Measurements from ENCODE around the gene AKT1S1.

Gene AKT1S1

DNA sequence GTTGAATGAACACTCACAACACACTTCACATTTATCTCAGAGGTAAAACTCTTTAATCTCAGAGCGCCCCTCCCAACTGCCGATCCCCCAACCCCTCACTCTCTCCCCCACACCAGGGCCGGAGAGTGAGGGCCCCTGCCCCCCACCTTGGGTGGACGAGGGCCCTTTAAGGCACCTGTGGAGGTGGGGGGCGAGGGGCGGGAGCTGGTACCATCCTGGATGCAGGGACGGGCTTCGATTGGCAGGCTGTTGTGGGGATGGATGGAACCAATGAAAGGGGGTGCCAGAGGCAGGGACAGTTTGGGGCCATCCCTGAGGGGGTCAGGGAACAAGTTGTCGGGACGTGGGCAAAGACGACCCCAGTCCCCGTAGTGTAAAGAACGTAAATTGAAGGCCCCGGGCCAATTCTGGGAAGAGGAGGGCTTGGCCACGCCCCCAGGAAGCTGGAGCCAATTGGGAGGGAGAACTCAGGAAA lies 8.1 kb downstream of the AKT1S1 start:
- DNase-seq (ENCODE audit: low read depth in 2 of 2), result no peak

DNA sequence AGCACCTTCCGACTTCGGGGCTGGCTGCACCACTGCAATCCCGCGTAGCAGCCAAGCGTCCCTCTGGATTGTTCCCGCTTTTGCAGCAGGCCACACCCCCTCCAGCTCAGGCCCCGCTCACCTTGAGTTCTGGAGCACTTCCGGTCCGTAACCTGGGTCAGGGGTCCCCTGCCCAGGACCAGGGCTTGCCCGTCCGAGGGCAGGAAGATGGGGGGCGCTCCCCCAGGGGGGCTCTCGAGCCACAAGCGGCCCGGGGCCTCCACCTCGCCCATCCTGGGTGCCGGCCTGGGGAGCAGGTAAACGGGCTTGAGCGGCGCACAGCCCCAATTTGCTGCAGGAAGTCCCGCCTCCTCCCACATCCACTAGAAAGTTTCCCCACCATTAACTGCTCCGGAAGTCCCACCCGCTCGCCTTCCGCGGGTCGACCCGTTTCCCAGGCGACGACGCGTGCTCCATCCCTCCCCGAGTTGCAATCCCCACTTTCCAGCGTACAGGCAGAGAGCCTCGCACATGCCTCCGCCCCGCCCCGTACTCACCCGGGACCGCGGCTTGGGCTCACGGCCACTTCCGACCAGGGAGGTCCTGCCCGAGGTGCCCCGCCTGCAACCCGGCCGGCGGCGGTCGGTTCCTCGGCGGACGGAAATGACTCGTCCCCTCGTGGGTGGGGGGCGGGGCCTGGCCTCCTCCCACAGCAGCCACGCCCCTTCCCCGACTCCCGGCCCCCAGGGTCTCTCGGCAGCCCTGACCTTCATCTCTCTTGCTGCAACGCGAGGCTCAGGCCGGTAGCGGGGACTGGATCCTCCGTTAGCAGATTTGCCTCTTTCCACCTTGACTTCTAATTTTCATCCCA lies 10.0 kb downstream of the AKT1S1 start, which contains the start of gene PNKP:
PNKP (minus strand) TSS at position 644 of the 850 bp plus-strand sequence; CDS start at position 272, 372 bp downstream.
- peak; percentile 88 to 92 for DNase-seq (ENCODE audit: low read depth in 2 of 2)

DNA sequence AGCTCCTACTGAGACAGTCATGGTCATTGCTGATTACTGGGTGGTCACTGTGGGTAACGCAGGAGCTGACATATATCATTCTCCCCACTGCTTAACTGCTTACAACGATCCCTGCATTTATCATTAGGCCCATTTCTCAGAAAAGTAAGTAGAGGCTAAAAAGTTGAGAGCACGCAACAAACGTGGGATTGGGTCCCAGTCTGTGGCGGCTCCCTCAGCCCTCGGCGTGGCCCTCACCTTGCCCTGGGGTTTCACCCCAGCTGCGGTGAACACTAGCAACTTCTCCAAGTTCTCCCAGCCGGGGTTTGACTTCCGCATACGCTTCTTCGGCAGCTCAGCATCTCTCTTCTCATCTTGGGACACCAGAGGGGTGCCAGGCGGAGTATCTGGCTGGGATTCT lies 12.3 kb downstream of the AKT1S1 start:
- DNase-seq (ENCODE audit: low read depth in 2 of 2), result no peak

DNA sequence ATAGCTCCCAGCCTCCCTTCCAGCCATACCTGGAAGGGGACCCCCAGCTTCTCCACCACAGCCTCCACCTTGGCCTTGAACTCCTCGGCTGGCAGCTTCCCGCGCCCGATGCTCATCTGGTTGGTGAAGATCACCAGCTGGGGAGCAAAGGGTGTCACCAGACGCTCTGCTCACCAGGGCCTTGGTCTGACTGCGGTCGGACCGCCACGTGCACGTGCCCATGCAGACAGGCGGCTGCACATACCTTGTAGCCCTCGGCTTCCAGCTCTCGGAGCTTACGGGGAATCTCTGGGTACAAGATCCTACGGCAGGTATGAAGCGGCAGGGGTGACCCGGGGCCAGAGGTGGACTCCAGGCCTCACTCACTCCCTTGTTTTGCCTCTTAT lies 13.2 kb downstream of the AKT1S1 start:
- no peak for DNase-seq (ENCODE audit: low read depth in 2 of 2)

DNA sequence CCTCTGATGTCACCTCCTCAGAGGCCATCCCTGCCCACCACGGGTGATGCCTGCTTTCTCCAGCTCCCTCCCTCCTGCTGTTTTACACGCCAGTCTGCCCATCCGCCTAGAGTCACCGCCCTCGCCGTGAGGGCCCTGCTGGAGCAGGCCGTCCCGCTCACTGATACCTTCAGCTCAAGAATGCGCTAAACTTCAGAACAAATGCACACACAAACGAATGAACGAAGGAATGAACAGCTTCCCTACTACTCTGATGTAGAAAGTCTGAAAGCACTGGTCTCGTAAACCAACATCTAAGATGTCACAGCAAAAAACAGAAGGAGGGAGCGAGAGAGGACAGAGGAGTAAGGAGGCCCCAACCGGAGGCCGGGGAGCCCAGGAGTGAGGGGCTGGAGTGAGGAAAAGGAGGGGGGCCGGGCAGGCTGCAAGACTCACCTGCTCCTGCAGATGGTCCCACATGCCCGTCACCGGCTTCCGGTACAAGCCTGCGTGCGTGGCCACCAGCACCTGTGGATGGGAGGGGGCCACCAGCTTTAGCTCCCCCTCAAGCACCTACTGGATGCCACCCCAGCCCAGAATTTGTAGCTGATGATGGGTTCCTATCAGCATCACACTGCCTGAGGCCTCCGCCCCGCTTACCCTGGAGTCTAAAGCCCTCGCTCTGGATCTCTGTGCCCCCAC lies 13.8 kb downstream of the AKT1S1 start:
- no peak for DNase-seq (ENCODE audit: low read depth in 2 of 2)

DNA sequence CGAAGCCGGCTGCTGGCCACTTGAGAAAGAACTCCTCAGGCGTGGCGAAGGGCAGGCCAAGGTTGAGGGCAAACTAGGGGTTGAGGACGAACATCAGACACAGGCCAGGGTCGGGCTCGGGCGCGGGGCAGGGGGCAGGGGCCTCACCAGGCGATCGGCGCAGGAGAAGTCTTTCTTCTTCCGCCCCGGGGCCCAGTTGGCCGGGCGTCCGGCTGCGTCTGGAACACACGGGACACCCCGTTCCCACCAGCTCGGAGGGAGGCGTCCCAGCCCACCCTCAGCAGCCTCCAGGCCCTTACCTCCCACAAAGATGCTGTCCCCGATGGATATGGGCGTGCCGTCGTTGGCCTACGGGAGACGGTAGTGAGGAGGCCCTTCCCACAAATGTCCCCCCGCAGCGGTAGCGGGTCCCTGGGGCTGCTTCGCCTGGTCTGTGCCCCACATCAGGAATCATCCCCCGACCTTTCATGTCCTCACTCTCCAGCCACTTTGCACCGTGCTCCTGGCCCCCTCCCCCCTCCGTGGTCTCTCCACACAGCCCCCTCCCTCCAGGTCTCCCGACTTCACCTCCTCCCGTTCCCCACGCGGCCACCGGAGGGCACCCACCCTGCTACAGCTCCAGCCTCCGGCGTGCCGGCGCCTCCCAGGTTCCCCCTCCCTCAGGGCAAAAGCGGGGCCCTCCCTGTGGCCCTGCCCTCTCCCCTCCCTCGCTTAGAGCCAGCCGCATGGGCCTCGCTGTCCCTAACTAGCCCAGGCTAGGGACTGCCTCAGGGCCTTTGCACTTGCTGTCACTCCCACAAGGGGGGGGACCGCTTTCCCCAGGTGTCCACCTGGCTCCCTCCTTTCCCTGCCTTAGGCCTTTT lies 14.5 kb downstream of the AKT1S1 start:
- no peak for DNase-seq (ENCODE audit: low read depth in 2 of 2)

DNA sequence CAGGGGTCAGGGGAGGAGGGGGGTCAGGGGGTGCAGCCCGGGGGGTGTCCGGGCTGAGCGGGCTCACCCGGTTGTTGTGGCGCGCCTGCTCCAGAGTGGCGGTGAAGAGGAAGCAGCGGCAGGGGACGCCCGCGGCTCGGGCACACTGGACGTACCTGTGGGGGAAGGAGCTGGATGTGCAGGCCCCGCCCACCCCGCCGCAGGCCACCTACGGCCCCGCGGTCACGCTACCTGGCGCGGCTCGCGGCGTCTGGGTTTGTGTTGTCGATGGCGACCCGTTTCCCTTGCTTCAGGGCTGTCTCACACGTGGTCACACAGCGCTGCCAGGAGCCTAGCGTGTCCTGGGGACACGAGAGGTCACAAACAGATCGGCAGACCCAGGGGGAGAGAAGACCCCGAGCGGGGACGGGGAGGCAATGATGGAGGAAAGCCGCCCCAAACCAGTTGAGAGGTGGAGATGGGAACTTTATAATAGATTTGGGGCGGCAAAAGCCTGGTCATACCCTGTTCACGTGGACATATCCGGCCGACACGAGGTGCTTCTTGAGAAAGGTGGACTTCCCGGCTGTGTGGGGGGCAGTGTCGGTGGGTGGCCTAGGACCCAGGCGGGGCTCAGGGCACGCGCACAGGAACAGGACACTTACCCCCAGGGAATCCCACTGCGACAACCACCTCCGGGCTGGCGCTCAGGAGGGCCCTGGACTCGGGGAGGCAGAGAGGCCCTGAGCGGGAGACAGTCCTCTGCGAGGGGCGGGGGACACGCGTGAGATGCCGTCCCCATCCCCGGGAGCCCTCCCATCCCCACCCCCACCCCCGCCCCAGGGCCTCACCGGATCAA lies 15.4 kb downstream of the AKT1S1 start:
- no peak for DNase-seq (ENCODE audit: low read depth in 2 of 2)

DNA sequence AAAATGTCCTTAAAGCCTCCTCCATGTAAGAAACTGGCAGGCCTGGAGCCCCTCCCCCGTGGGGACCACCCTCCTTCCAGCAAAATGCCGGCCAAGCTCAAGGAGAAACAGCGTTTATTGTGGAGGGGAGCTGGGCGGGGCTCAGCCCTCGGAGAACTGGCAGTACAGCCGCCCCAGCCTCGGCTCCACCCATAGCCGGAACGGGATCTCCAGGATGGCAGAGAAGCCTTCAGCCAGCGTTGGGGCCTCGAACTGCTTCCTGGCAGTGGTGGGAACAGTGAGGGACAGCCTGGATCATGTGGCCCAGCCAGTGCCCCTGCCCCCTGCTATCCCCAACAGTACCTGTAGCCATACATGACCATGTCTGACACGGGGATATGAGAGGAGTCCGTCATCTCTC lies 16.0 kb downstream of the AKT1S1 start:
- DNase-seq (ENCODE audit: low read depth in 2 of 2), result no peak

DNA sequence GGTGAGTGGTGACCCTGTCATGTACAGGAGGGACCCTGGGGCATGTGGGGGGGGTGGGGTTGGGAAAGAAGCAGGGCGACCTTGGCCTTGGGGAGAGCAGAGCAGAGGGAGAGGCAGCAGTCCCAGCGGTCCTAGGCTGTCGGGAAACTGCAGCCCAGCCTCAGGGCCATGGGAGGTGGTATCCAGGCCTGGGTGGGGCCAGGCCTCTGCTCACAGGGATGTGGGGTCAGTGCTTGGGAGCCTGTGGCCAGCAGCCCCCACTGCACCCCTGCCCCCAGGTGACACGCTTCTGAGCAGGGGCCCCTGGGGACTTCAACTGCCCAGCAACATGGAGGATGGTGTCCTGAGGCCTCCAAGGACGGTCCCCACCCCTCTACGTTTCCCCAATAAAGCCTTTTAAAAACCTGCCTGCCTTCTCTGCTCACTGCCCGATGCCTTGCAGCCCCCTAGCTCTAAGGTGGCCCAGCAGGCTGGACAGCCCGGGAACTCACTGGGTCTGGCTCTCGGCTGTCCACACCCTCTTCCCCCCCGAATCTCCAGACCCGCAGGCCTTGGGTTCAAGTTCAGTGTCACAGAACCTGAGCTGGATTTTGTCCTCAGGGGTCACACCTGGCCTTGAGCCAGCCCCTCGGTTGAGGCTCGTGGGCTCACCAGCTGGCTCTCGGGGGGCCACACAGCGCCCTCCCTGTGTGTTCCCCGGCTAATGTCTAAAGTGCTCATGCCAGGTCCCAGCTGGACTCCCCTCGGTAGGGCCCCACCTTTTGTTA lies 16.6 kb downstream of the AKT1S1 start:
- DNase-seq (ENCODE audit: low read depth in 2 of 2), result no peak

DNA sequence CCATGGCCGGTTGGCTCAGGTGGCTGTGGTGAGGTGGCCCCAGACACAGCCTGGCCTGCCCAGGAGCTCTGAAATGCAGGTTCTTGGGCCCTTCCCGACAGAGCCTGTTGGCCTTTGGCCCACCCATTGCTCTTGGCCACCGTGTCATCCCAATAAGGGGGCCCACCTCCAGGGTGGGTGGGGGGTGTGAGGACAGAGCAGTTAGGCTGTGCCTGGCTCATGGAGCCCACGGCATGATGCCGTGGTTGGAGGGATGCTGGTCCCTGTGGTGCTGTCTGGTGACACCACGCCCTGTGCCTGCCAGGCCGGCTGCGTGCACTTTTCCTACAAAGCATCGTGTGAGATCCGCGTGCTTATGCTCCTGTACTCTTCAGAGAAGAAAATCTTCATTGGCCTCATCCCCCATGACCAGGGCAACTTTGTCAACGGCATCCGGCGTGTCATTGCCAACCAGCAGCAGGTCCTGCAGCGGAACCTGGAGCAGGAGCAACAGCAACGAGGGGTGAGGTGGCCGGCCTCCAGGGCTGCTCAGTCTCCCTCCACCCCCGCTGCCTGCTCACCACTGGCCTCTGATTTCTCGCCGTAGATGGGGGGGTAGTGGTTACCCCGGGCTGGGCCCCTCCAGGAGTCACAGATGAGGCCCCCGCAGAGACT lies 17.3 kb downstream of the AKT1S1 start:
- no peak for DNase-seq (ENCODE audit: low read depth in 2 of 2)

DNA sequence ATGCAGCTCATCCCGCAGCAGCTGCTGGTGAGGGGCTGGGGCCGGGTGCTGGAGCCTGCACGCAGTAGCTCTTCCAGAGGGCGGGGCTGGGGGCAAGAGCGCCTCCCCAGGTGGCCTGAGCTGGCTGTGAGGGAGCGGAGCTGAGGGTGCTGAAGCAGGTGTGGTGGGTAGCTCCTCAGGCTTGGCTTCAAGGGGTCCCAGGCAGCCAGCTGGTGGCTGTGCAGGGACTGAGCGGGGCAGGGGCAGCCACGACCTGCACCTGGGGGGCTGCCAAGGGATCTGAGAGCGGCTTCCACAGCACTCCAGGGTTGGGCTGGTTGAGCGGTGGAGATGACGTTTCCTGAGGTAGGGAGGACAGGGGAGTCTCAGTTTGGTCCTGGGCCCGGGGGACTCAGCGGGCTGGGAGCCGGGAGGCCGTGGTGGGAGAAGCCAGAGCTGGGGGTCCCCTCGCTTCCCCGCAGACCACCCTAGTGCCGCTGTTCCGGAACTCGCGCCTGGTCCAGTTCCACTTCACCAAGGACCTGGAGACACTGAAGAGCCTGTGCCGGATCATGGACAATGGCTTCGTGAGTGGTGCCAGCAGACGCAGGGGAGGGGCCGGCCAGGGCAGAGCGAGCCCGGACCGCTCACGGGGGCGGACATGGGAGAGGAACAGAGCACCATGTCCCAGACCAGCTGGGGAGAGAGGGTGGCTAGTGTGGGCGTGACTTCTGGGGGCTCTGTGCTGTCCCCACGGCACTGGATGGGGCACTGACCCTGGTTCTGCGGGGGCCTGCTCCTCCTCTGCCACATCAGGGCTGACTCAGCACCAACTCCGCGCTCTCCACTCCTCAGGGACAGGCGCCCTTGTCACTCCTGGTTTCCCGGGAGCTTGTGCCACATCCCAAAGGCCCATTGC lies 18.8 kb downstream of the AKT1S1 start:
- no peak for DNase-seq (ENCODE audit: low read depth in 2 of 2)

DNA sequence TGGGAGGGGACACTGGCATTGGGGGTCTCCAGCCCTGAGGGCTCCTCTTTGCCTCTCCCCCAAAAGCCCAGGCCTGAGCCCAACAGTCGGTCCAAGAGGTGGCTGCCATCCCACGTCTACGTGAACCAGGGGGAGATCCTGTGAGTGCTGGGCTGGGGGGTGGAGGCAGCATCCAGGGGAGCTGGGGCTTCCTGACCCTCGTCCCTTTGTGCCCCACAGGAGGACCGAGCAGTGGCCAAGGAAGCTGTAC lies 19.4 kb downstream of the AKT1S1 start:
- no peak for DNase-seq (ENCODE audit: low read depth in 2 of 2)

DNA sequence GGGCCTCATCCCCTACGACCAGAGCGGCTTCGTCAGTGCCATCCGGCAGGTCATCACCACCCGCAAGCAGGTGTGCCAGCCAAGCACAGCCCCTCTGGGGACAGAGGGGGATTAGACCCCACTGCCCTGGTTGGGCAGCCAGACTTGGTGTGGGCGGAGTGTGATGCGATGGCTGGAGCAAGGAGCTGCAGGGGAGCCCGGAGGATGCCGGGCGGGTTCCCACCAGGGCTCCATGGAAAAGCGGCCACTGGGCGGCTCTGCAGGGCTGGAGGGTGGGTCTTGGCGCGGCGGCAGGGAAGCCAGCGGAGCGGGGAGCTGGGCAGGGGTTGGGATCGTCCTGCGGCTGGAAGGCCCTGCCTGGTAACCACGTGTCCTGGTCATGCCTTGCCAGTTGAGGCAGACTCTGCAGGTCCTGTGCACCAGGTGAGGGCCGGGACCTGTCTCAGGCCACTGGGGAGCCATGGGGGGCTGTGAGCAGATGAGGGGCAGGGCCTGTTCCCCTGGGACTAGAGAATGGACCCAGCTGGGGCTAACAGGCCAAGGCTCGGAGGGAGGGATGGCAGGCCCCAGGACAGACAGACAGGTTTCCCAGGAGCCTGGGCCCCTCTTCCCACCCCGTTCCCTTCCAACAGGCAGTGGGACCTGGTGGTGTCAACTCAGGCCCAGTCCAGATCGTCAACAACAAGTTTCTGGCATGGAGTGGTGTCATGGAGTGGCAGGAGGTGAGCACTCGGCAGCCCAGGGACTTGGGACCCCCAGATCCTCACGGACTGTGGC lies 19.9 kb downstream of the AKT1S1 start:
- no peak for DNase-seq (ENCODE audit: low read depth in 2 of 2)

DNA sequence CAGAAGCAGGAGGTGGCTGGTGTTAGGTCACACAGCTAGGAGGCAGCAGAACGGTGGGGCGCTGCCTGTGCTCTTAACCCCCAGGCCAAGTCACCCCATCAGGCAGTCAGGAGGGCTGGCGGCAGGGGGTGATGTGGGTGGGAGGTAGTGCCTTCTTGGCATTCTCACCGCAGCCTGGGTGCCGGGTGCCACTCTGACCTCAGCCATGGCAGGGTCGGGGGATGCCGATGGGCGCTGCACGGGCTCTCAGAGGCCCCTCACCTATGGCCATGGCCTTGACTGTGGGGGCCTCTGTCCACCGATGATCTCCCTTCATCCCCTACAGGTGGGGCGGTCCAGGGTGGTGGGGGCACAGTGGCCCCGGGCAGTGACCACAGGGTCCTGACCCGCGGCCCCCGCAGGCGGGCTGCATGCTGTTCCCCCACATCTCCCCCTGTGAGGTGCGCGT lies 20.6 kb downstream of the AKT1S1 start:
- no peak for DNase-seq (ENCODE audit: low read depth in 2 of 2)

DNA sequence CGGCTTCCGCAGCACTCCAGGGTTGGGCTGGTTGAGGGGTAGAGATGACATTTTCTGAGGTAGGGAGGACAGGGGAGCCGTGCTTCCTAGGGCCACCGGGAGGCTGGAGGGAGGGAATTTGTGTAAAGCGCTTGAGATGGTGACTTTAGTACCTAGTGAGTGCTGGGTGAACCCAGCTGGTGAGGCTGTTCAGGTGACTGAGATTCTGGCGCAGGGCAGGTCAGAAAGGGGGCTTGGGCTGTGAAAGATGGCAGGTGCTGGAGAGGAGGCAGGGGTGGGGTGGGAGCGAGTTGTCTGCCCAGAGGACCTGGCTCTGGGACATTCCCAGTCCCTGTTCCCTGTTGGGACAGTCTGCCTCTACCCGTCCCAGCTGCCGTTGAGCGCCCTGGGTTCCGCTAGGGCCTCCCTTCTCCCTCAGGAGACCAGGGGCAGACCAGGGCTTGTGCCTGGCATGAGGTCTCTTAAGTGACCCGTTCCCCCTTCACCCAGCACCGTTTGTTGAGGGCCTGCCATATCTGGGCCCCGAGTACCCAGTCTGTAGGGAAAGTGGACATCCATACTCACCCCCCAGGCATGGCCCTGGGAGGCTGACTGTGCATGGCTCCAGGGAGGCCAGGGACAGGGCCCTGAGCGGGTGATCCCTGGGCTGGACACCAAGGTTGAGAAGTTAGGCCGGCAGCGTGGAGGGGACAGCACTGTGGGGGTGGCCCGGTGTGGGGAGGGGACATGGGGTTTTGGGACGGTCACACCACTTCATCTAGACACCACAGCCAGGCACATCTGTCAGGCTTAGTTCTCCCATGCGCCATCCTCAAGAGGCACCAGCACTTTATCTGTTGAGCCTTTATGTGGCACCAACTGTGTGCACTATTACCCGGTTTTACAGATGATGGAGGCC lies 21.2 kb downstream of the AKT1S1 start:
- DNase-seq (ENCODE audit: low read depth in 2 of 2), result no peak

DNA sequence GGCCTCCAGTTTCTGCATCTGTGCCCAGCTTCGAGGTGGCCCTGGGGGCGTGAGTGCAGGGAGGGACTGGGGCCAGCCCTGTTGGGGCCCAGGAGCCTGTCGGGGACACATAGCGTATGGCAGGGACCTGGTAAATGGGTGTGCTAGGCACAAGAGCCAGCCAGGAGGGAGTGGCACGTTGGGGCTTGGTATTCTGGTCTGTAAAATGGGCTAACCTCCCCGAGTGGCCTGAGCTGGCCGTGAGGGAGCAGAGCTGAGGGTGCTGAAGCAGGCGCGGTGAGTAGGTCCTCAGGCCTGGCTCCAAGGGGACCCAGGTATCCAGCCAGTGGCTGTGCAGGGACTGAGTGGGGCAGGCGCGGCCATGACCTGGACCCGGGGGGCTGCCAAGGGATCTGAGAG lies 21.9 kb downstream of the AKT1S1 start:
- DNase-seq (ENCODE audit: low read depth in 2 of 2), result no peak

Data from stimulated activated CD8-positive, alpha-beta memory T cell treated with anti-CD3 and anti-CD28 coated beads, Interleukin-2, amount 100 ng/mL, for 48 hours (primary cell).